ENCODE data around the gene KBTBD6.
"Not testable (repeated sequence)": the region's sequence is repeated elsewhere in the genome, so short reads cannot be mapped to it uniquely, and the experiment has no call there.

Gene KBTBD6

GRCh38 chr13:41133951-41134350 is 1.3 kb upstream of the KBTBD6 start:
- no peak for DNase-seq (ENCODE audit: low read depth, low spot score)

GRCh38 chr13:41131660-41132511 is 716 bp downstream of the KBTBD6 start:
- not testable (repeated sequence) for DNase-seq (ENCODE audit: low read depth, low spot score)

- DNase-seq (ENCODE audit: low read depth, low spot score), result not testable (repeated sequence)
Measured at GRCh38 chr13:41131189-41131588, 1.4 kb downstream of the KBTBD6 start.

GRCh38 chr13:41130356-41130755 is 2.2 kb downstream of the KBTBD6 start:
- no peak for DNase-seq (ENCODE audit: low read depth, low spot score)

- no peak for DNase-seq (ENCODE audit: low read depth, low spot score)
Measured at GRCh38 chr13:41127701-41128100, 4.9 kb downstream of the KBTBD6 start.

GRCh38 chr13:41122838-41123237 is 9.8 kb downstream of the KBTBD6 start:
- DNase-seq (ENCODE audit: low read depth, low spot score), result no peak

- DNase-seq (ENCODE audit: low read depth, low spot score), result no peak
Measured at GRCh38 chr13:41117869-41118268, 14.7 kb downstream of the KBTBD6 start.

GRCh38 chr13:41111454-41111853 is 21.1 kb downstream of the KBTBD6 start:
- DNase-seq (ENCODE audit: low read depth, low spot score), result no peak

GRCh38 chr13:41107584-41108014 is 25.0 kb downstream of the KBTBD6 start:
- DNase-seq (ENCODE audit: low read depth, low spot score), result no peak

- DNase-seq (ENCODE audit: low read depth, low spot score), result no peak
Measured at GRCh38 chr13:41107104-41107571, 25.5 kb downstream of the KBTBD6 start.

GRCh38 chr13:41099986-41100385 is 32.6 kb downstream of the KBTBD6 start:
- no peak for DNase-seq (ENCODE audit: low read depth, low spot score)

GRCh38 chr13:41098761-41099160 is 33.8 kb downstream of the KBTBD6 start:
- no peak for DNase-seq (ENCODE audit: low read depth, low spot score)

- DNase-seq (ENCODE audit: low read depth, low spot score), result not testable (repeated sequence)
Measured at GRCh38 chr13:41095681-41096080, 36.9 kb downstream of the KBTBD6 start.

GRCh38 chr13:41085961-41086585 is 46.5 kb downstream of the KBTBD6 start:
- DNase-seq (ENCODE audit: low read depth, low spot score), result no peak

GRCh38 chr13:41079725-41080124 is 52.9 kb downstream of the KBTBD6 start:
- no peak for DNase-seq (ENCODE audit: low read depth, low spot score)

Data from astrocyte of the hippocampus (primary cell).